ENCODE results near the gene VPS18.

VPS18 gene

DNA sequence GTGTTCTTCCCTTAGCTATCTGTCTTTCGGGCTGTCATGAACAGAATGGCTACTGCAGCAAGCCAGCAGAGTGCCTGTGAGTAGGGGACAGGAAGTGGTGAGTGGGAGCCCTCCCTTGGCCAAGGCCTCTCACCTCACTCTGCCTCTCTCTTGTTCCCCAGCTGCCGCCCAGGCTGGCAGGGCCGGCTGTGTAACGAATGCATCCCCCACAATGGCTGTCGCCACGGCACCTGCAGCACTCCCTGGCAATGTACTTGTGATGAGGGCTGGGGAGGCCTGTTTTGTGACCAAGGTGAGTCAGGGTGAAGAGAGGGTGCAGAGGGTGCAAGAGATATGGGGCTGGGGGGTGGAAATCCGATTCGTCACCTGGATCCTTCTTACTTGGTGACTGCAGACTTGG is 37.9 kb downstream of the VPS18 start:
- Mint-ChIP-seq H3K36me3 (no peaks in the 10 kb centered on the region), H3K27ac (no peak overlapping the region), H3K4me3 (no peak overlapping the region), H3K4me1 (peaks cover 27% of the 10 kb centered on the region), H3K9me3 (no peaks in the 10 kb centered on the region), H3K27me3 (peaks cover 29% of the 10 kb centered on the region)

GRCh38 chr15:40932649-40933516 is 38.6 kb downstream of the VPS18 start:
- H3K27me3 Mint-ChIP-seq = peaks cover 27% of the 10 kb centered on the region
- no peaks in the 10 kb centered on the region for H3K9me3 Mint-ChIP-seq
- no peak overlapping the region for H3K27ac Mint-ChIP-seq
- H3K36me3 Mint-ChIP-seq = no peaks in the 10 kb centered on the region
- peaks cover 25% of the 10 kb centered on the region for H3K4me1 Mint-ChIP-seq
- H3K4me3 Mint-ChIP-seq = no peak overlapping the region

GRCh38 chr15:40933517-40933902 is 39.3 kb downstream of the VPS18 start:
- no peak overlapping the region for H3K4me3 Mint-ChIP-seq
- peaks cover 24% of the 10 kb centered on the region for H3K4me1 Mint-ChIP-seq
- no peak overlapping the region for H3K27ac Mint-ChIP-seq
- H3K27me3 Mint-ChIP-seq = peaks cover 27% of the 10 kb centered on the region
- no peaks in the 10 kb centered on the region for H3K9me3 Mint-ChIP-seq
- no peaks in the 10 kb centered on the region for H3K36me3 Mint-ChIP-seq

DNA sequence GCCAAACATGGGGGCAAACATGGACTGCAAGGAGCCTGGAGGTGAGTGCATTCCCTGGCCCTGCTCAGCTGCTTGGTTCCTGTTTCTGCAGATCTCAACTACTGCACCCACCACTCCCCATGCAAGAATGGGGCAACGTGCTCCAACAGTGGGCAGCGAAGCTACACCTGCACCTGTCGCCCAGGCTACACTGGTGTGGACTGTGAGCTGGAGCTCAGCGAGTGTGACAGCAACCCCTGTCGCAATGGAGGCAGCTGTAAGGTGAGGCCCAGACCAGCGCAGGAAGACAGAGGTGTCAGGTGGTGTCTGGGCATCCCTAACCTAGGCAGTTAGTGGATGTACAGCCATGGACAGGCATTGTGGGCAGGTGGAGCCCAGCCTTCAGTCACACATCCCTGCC is 40.2 kb downstream of the VPS18 start:
- no peaks in the 10 kb centered on the region for H3K36me3 Mint-ChIP-seq
- peaks cover 16% of the 10 kb centered on the region for H3K4me1 Mint-ChIP-seq
- no peak overlapping the region for H3K27ac Mint-ChIP-seq
- H3K4me3 Mint-ChIP-seq = no peak overlapping the region
- no peaks in the 10 kb centered on the region for H3K9me3 Mint-ChIP-seq
- peaks cover 22% of the 10 kb centered on the region for H3K27me3 Mint-ChIP-seq

GRCh38 chr15:40936234-40936708 is 42.0 kb downstream of the VPS18 start:
- Mint-ChIP-seq H3K27ac (no peak overlapping the region), H3K36me3 (no peaks in the 10 kb centered on the region), H3K27me3 (peaks cover 11% of the 10 kb centered on the region), H3K4me3 (no peak overlapping the region), H3K4me1 (peaks cover 11% of the 10 kb centered on the region), H3K9me3 (no peaks in the 10 kb centered on the region)

- Mint-ChIP-seq H3K27me3 (peaks cover 8% of the 10 kb centered on the region), H3K36me3 (no peaks in the 10 kb centered on the region), H3K4me1 (peaks cover 13% of the 10 kb centered on the region), H3K27ac (no peak overlapping the region), H3K4me3 (no peak overlapping the region), H3K9me3 (no peaks in the 10 kb centered on the region)
These were observed 42.7 kb downstream of the VPS18 start for GRCh38 chr15:40936709-40937666.

- Mint-ChIP-seq H3K27me3 (peaks cover 4% of the 10 kb centered on the region), H3K4me3 (no peak overlapping the region), H3K36me3 (no peaks in the 10 kb centered on the region), H3K27ac (peak overlapping the region; percentile 10), H3K9me3 (no peaks in the 10 kb centered on the region), H3K4me1 (peaks cover 20% of the 10 kb centered on the region)
These were observed 43.7 kb downstream of the VPS18 start for GRCh38 chr15:40937762-40938535.

- Mint-ChIP-seq H3K27me3 (peaks cover under 1% of the 10 kb centered on the region), H3K9me3 (no peaks in the 10 kb centered on the region), H3K27ac (no peak overlapping the region), H3K36me3 (no peaks in the 10 kb centered on the region), H3K4me1 (peaks cover 26% of the 10 kb centered on the region), H3K4me3 (no peak overlapping the region)
These were observed 44.3 kb downstream of the VPS18 start for GRCh38 chr15:40938536-40938870.

DNA sequence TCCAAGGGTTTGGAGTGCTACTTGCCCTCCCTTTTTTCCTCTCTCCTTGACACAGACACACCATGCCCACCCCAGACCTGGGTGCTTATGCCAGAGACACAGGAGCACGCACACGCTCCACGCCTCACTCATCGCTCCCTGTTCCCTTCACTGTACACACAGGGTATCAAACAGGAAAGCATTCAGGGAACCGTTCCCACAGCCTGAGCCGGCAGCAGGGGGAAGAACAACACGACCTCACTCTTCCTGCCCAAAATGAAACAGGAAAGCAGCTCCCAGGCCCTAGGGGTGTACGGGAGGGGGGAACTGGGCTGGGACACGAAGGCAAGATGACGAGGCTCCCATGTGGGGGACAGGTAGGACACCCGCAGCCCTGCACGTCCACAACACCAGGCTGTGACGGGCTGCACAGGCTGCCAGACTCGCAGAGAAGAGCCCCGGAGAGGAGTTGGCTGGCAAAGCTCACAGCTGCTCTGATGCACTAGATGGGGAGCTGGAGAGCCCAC is 46.1 kb downstream of the VPS18 start:
- Mint-ChIP-seq H3K4me1 (peaks cover 33% of the 10 kb centered on the region), H3K4me3 (peak overlapping the region; percentile 28), H3K27ac (peak overlapping the region; percentile 89)

GRCh38 chr15:40941068-40941527 is 46.8 kb downstream of the VPS18 start:
- H3K27me3 Mint-ChIP-seq = no peaks in the 10 kb centered on the region
- H3K27ac Mint-ChIP-seq = peak overlapping the region; percentile 91
- peaks cover 37% of the 10 kb centered on the region for H3K4me1 Mint-ChIP-seq
- H3K36me3 Mint-ChIP-seq = no peaks in the 10 kb centered on the region
- peak overlapping the region; percentile 54 for H3K4me3 Mint-ChIP-seq
- H3K9me3 Mint-ChIP-seq = no peaks in the 10 kb centered on the region

More for the DNA sequence above, 46.1 kb downstream of the VPS18 start:
- Mint-ChIP-seq H3K9me3 (no peaks in the 10 kb centered on the region), H3K36me3 (no peaks in the 10 kb centered on the region), H3K27me3 (no peaks in the 10 kb centered on the region)

DNA sequence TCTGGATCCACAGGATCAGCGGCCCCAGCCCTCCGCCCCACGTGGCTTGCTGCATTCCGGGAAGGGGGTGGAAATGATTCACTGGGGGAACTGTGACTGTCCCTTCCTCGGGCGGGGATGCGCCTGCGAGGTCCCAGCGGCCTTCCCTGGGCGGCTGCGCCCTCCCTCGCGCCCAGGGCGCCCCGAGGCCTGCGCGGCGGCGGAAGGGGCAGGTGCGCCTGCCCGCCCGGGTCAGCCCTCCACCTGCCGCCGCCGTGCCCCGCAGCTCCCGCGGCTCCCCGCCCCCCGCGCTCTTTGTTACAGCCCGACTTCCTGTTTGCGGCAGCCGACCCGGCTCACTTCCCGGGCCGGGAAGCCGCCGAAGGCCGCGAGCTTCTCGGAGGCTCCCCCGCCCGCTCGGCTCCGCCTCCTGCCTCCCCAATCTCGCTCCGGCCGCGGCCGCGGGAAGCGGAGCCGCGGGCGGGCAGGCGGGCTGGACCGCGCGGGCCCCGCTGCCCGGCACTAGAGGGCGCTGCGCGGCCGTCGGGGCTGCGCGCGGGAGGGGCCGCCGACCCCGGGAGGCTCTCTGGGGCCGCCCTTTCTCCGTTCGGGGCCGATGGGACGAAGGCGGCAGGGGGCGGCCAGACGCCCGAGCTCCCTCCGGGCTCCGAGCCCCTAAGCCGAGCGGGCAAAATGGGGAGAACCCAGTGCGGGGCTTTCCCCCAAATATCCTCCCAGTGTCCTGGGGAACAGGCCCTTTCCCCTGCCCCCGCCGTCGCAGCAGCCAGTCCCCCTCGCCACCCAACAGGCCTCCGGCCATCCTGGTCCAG is 47.5 kb downstream of the VPS18 start:
- H3K27ac Mint-ChIP-seq = peak overlapping the region; percentile 91
- peaks cover 38% of the 10 kb centered on the region for H3K4me1 Mint-ChIP-seq
- H3K27me3 Mint-ChIP-seq = no peaks in the 10 kb centered on the region
- no peaks in the 10 kb centered on the region for H3K36me3 Mint-ChIP-seq
- H3K9me3 Mint-ChIP-seq = no peaks in the 10 kb centered on the region
- H3K4me3 Mint-ChIP-seq = peak overlapping the region; percentile 86

DNA sequence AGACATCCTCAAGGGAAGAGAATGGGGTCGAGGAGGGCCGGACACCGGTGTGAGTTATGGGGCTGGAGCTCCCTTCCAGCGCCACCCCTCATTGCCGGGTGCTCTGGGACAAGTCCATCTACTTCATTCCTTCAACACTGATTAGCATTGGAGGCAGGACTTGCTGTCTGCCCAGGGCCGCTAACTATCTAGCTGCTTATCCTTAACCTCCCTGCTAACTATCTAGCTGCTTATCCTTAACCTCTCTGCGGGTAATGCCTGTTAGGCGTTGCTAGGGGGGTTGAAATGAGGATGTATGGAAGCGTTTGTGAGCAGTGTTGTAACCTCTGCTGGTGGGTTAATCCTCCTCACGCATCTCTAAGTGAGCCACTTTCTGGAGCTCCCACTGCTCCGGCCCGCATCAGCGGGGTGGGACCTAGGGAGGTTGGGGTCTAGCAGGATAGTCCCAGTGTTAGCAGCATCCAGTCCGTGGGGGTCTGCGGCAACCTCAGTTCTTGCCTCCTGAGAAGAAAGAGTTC is 48.1 kb downstream of the VPS18 start:
- H3K27ac Mint-ChIP-seq = peak overlapping the region; percentile 86
- H3K9me3 Mint-ChIP-seq = no peaks in the 10 kb centered on the region
- peak overlapping the region; percentile 86 for H3K4me3 Mint-ChIP-seq

GRCh38 chr15:40942878-40943277 is 48.6 kb downstream of the VPS18 start:
- no peaks in the 10 kb centered on the region for H3K9me3 Mint-ChIP-seq
- peak overlapping the region; percentile 86 for H3K27ac Mint-ChIP-seq
- H3K27me3 Mint-ChIP-seq = no peaks in the 10 kb centered on the region
- no peaks in the 10 kb centered on the region for H3K36me3 Mint-ChIP-seq
- peak overlapping the region; percentile 86 for H3K4me3 Mint-ChIP-seq
- peaks cover 38% of the 10 kb centered on the region for H3K4me1 Mint-ChIP-seq

More for the DNA sequence above, 48.1 kb downstream of the VPS18 start:
- Mint-ChIP-seq H3K4me1 (peaks cover 38% of the 10 kb centered on the region), H3K36me3 (no peaks in the 10 kb centered on the region), H3K27me3 (no peaks in the 10 kb centered on the region)

- H3K27me3 Mint-ChIP-seq = no peaks in the 10 kb centered on the region
- H3K36me3 Mint-ChIP-seq = no peaks in the 10 kb centered on the region
- H3K9me3 Mint-ChIP-seq = no peaks in the 10 kb centered on the region
- no peak overlapping the region for H3K4me3 Mint-ChIP-seq
- H3K4me1 Mint-ChIP-seq = peaks cover 38% of the 10 kb centered on the region
- H3K27ac Mint-ChIP-seq = no peak overlapping the region
These were observed 49.6 kb downstream of the VPS18 start for GRCh38 chr15:40943764-40944365.
